ENCODE data around the gene PACS1.

- no peak for TF ChIP-seq CTCF (IDR thresholded peaks at IDR 0.05)
- TF ChIP-seq EZH2 (IDR thresholded peaks at IDR 0.05; ENCODE audit: borderline replicate concordance, insufficient read depth, low read depth, low read length, poor library complexity, severe bottlenecking), result no peak
Observed at GRCh38 chr11:66154109-66154508, 84.0 kb downstream of the PACS1 start.
